B cell (primary cell): ENCODE measurements around the gene SLC25A51. TPM values are rescaled to one million over a fixed set of nuclear protein-coding genes. Genes with fewer than 3 reads are reported as not detected.
"Not testable (repeated sequence)": the region's sequence is repeated elsewhere in the genome, so short reads cannot be mapped to it uniquely, and the experiment has no call there.

Source experiments
- ATAC-seq: fragments of 200-7000 bp; cut with Tn5 transposase; one replicate; pipeline ENCODE4 v1.10.0; 2021; ENCODE audit warnings: low read depth, mild to moderate bottlenecking, moderate number of reproducible peaks, moderate library complexity
- CTCF ChIA-PET: fragments of 350-600 bp; sonication (Branson Sonifier 250); formaldehyde crosslinking; loops from one replicate; lab custom pipeline; 2021; ENCODE audit warnings: antibody characterized with exemption, inconsistent platforms; lab: Charles Lee
- POLR2A ChIA-PET: fragments of 350-600 bp; sonication (Branson Sonifier 250); formaldehyde crosslinking; loops from one replicate; lab custom pipeline; 2021; ENCODE audit warnings: antibody characterized with exemption; lab: Charles Lee
- DNase-seq: peaks from one replicate; pipeline ENCODE4 v3.0.0; 2013
- H2AFZ ChIP-seq: 2 replicates; pipeline ENCODE4 v1.6.1; 2012; ENCODE audit warnings: mild to moderate bottlenecking, low read depth, low read length; ENCODE audit not compliant: insufficient read depth, poor library complexity, severe bottlenecking
- H3K27ac ChIP-seq, 2 donors: 1 replicate in 1 of 2; 2 replicates in 1 of 2; pipeline ENCODE4 v1.5.1; 2012 to 2013; ENCODE audit warnings: low read length in 2 of 2, mild to moderate bottlenecking in 2 of 2, moderate library complexity in 1 of 2
- H3K27me3 ChIP-seq, 4 experiments: fragments of 200-600 bp in 1 of 4; sonication (generic) in 1 of 4; replicated peaks in 1 of 4; 1 replicate in 2 of 4; 2 replicates in 2 of 4; pipeline versions ENCODE4 v1.6.1 to v1.7.0; 2013 to 2016; ENCODE audit warnings: low read length in 3 of 4, mild to moderate bottlenecking in 2 of 4, mixed read lengths in 1 of 4, moderate library complexity in 1 of 4; ENCODE audit not compliant: insufficient read depth in 4 of 4, control insufficient read depth in 3 of 4; ENCODE audit errors: control extremely low read depth in 1 of 4
- H3K36me3 ChIP-seq, 2 experiments: replicated peaks in 1 of 2; 1 replicate in 1 of 2; 2 replicates in 1 of 2; pipeline versions ENCODE4 v1.6.1 to v1.7.1; 2013; ENCODE audit warnings: low read length in 1 of 2; ENCODE audit not compliant: insufficient read depth in 2 of 2, control insufficient read depth in 1 of 2; ENCODE audit errors: control extremely low read depth in 1 of 2, extremely low read depth in 1 of 2
- H3K4me1 ChIP-seq, 2 donors: fragments of 200-600 bp in 1 of 2; sonication (generic) in 1 of 2; 1 replicate in 1 of 2; 2 replicates in 1 of 2; pipeline versions ENCODE4 v1.5.1 to v1.6.1; 2013 to 2017; ENCODE audit warnings: low read length in 2 of 2; ENCODE audit not compliant: control insufficient read depth in 2 of 2, insufficient read depth in 2 of 2
- H3K4me2 ChIP-seq: replicated peaks from 2 replicates; pipeline ENCODE3; 2012; ENCODE audit warnings: mild to moderate bottlenecking, low read depth, low read length; ENCODE audit not compliant: poor library complexity, severe bottlenecking
- H3K4me3 ChIP-seq, 5 experiments: fragments of 200-600 bp in 1 of 5; sonication (generic) in 1 of 5; 1 replicate in 3 of 5; 2 replicates in 2 of 5; pipeline versions ENCODE4 v1.5.1 to v1.7.0; 2011 to 2016; ENCODE audit warnings: low read length in 4 of 5, mild to moderate bottlenecking in 4 of 5, low read depth in 2 of 5, control low read depth in 1 of 5, moderate library complexity in 1 of 5; ENCODE audit not compliant: insufficient read depth in 1 of 5; ENCODE audit errors: control extremely low read depth in 1 of 5, extremely low read depth in 1 of 5
- H3K79me2 ChIP-seq: fragments of 200-600 bp; sonication (generic); one replicate; pipeline ENCODE4 v1.6.0; 2016; ENCODE audit warnings: low read length; ENCODE audit not compliant: control insufficient read depth, insufficient read depth
- H3K9ac ChIP-seq: fragments of 200-600 bp; sonication (generic); 2 replicates; pipeline ENCODE4 v1.6.1; 2017; ENCODE audit warnings: mild to moderate bottlenecking, low read length, moderate library complexity
- H3K9me3 ChIP-seq, 3 donors: one replicate each; pipeline versions ENCODE4 v1.6.1 to v1.7.1; 2013; ENCODE audit warnings: low read length in 2 of 3; ENCODE audit not compliant: control insufficient read depth in 2 of 3, insufficient read depth in 1 of 3; ENCODE audit errors: control extremely low read depth in 1 of 3
- H4K20me1 ChIP-seq: 2 replicates; pipeline ENCODE4 v1.6.0; 2012; ENCODE audit warnings: mild to moderate bottlenecking, low read length; ENCODE audit not compliant: insufficient read depth, control insufficient read depth, poor library complexity, severe bottlenecking
- H3K27ac Mint-ChIP-seq: one replicate; pipeline ENCODE4 v1.8.0; 2021; ENCODE audit warnings: mixed read lengths
- H3K27me3 Mint-ChIP-seq: one replicate; pipeline ENCODE4 v1.8.0; 2021; ENCODE audit warnings: mixed read lengths
- H3K4me1 Mint-ChIP-seq: one replicate; pipeline ENCODE4 v1.8.0; 2021; ENCODE audit warnings: mixed read lengths
- H3K4me3 Mint-ChIP-seq: one replicate; pipeline ENCODE4 v1.8.0; 2021; ENCODE audit warnings: mixed read lengths
- H3K9me3 Mint-ChIP-seq: one replicate; pipeline ENCODE4 v1.8.0; 2022; ENCODE audit warnings: mixed read lengths; ENCODE audit not compliant: insufficient read depth
- CTCF ChIP-seq: fragments of 200-600 bp; IDR thresholded peaks from one replicate; pipeline ENCODE4 v1.8.0; 2022; ENCODE audit warnings: antibody characterized with exemption, mild to moderate bottlenecking
- EZH2 ChIP-seq: IDR thresholded peaks from 2 replicates; pipeline ENCODE4 v1.6.1; 2012; ENCODE audit warnings: borderline replicate concordance, low read depth, mild to moderate bottlenecking, moderate library complexity, low read length; ENCODE audit not compliant: insufficient read depth, poor library complexity, severe bottlenecking
- WGBS: methylation state at CpG from one replicate; pipeline ENCODE4 v1.1.5; 2013; ENCODE audit warnings: missing lambda C conversion rate; ENCODE audit not compliant: insufficient coverage; 5-methylcytosine and 5-hydroxymethylcytosine counted together
- intact Hi-C: fragments of 100-400 bp; cut with micrococcal nuclease; formaldehyde crosslinking; loops from one replicate; pipeline ENCODE4 v1.10.0; 2022
- polyA plus RNA-seq: library from polyadenylated mRNA; depleted of rRNA; stranded (reverse); fragments of >200 nt; gene quantifications from 2 replicates; pipeline ENCODE4 v1.2.3, GENCODE V29; 2012
- total RNA-seq, 2 donors: library from RNA; stranded (reverse); fragments of 120-200 nt in 1 of 2; gene quantifications; 1 replicate in 1 of 2; 2 replicates in 1 of 2; pipeline versions ENCODE4 v1.2.3 to v1.2.4, GENCODE V29; 2013 to 2022

Gene SLC25A51
- total and polyA plus RNA-seq, 2 donors (not counting 1 experiment from before 2014, with no cell fraction given), result 12.9 to 27.8 TPM

DNA sequence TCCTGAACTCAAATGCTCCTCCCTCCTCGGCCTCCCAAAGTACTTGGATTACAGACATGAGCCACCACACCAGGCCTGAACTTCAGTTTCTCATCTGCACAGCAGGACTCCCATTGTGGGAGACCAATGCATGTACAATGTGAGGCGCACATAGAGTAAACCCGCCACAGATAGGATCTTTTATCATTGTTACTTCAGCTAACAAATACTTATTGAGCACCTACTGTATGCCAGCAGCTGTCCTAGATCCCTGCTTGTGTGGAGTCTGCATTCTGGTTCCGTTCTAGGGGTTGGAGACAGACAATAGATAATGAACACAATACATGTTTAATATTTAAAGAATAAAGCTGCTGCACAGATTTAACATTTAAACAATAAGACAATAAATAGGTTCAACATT is 6.3 kb upstream of the SLC25A51 start:
- Mint-ChIP-seq H3K4me1 (no peaks in the 10 kb centered on the region), H3K27ac (no peak overlapping the region)

GRCh38 chr9:37909836-37910235 is 5.9 kb upstream of the SLC25A51 start:
- CTCF ChIA-PET, H3K27me3 Mint-ChIP-seq, H4K20me1 ChIP-seq, POLR2A ChIA-PET, H3K4me1 ChIP-seq, H3K4me1 Mint-ChIP-seq, H3K4me2 ChIP-seq, intact Hi-C loops, H3K27me3 ChIP-seq, DNase-seq, H2AFZ ChIP-seq, H3K9me3 Mint-ChIP-seq, H3K79me2 ChIP-seq, ATAC-seq, H3K9ac ChIP-seq, H3K27ac ChIP-seq, H3K4me3 ChIP-seq, H3K4me3 Mint-ChIP-seq, H3K27ac Mint-ChIP-seq, H3K36me3 ChIP-seq, H3K9me3 ChIP-seq: not testable (repeated sequence)
- WGBS, result 84% methylated on average over 5 of the region's 5 CpGs

More for the DNA sequence above, 6.3 kb upstream of the SLC25A51 start:
- no peak overlapping the region for H2AFZ ChIP-seq
- no peaks in the 10 kb centered on the region for H4K20me1 ChIP-seq
- WGBS, result 100% methylated on average over 1 of the region's 4 CpGs
- no peaks in the 10 kb centered on the region for H3K79me2 ChIP-seq
- no peaks in the 10 kb centered on the region for H3K9me3 ChIP-seq
- DNase-seq (no peak), ATAC-seq (no peak)
- CTCF ChIA-PET, result interaction anchor here (0.9 to 2.2 kb wide), 3 partner anchors 177 to 522 kb away, joined by 3 to 9 read pairs (median 6); no protein-coding TSS in a partner anchor
- POLR2A ChIA-PET, result no interaction called here
- Mint-ChIP-seq H3K4me3 (no peak overlapping the region), H3K9me3 (no peaks in the 10 kb centered on the region), H3K27me3 (no peaks in the 10 kb centered on the region)
- intact Hi-C loops, result no loop called here
- H3K27me3 ChIP-seq, result no peaks in the 10 kb centered on the region
- H3K36me3 ChIP-seq, result no peaks in the 10 kb centered on the region
- H3K4me1 ChIP-seq, result no peaks in the 10 kb centered on the region
- H3K9ac ChIP-seq, result no peak overlapping the region
- TF ChIP-seq EZH2, result no peak
- TF ChIP-seq CTCF, result no peak
- no peak overlapping the region for H3K4me2 ChIP-seq
- H3K27ac ChIP-seq, result no peak overlapping the region
- no peak overlapping the region for H3K4me3 ChIP-seq
